ENCODE results near the gene GNA15. TPM values are rescaled to one million over a fixed set of nuclear protein-coding genes. Genes with fewer than 3 reads are reported as not detected.
A peak's percentile ranks its signal among the peaks of the same experiment; 100 is the strongest.

The GNA15 gene
- total and polyA plus RNA-seq, 2 of the 8 experiments (the other 6 are each of a cell fraction or from before 2014, with no cell fraction given), result 0.26 to 0.45 TPM

DNA sequence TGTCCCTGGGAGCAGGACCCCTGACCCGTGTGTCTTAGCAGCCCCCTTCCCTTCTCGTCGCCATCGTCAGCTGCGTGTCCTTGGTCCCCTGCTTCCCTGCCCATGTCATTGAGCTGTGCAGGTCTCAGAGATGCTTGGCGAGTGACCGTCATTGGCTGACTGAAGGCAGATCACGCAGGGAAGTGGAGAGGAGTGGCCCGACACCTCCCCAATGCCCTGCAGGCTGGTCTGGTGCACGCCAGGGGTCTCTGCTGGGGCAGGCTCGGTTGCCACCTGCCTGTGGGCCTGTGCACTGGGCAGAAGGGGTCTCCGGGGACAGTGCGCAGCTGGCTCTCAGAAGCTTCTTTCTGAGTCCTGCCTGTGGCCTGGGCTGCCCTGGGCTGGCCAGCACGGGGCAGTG, 35.5 kb upstream of the GNA15 start:
- Histone ChIP-seq H4K20me1 (replicated peaks in 1 of 2; ENCODE audit: control insufficient read depth in 1 of 2, insufficient read depth in 2 of 2, low read length in 2 of 2) (peaks cover 11 to 41% of the 10 kb centered on the region in 2 experiments), H3K79me2 (ENCODE audit: control insufficient read depth in 1 of 2, insufficient read depth in 2 of 2, low read length in 2 of 2) (peaks cover 0 to 77% of the 10 kb centered on the region in 2 experiments; a peak in 3 of 4 replicates)

More for the DNA sequence above, 35.5 kb upstream of the GNA15 start:
- no peaks in the 10 kb centered on the region for H3K27me3 ChIP-seq (replicated peaks in 1 of 4; ENCODE audit: control insufficient read depth in 3 of 4, extremely low read depth in 1 of 4, insufficient read depth in 3 of 4, low read length in 3 of 4)
- H2BK12ac ChIP-seq (ENCODE audit: low read depth, low read length), result no peak overlapping the region
- DNase-seq (ENCODE audit: low read depth in 1 of 2, low spot score in 2 of 2) (no peak), FAIRE-seq (no peak)
- H4K91ac ChIP-seq (replicated peaks; ENCODE audit: insufficient read length, low read length), result no peak overlapping the region
- H4K8ac ChIP-seq (ENCODE audit: extremely low read depth, insufficient read depth, low read length), result no peak overlapping the region
- H3K4me1 ChIP-seq (replicated peaks in 1 of 4; ENCODE audit: control insufficient read depth in 3 of 4, insufficient read depth in 4 of 4, low read length in 3 of 4), result peaks cover 0 to 13% (median 10%) of the 10 kb centered on the region in 4 experiments; a peak in 5 of 7 replicates
- H2BK120ac ChIP-seq (replicated peaks; ENCODE audit: low read depth, low read length), result no peak overlapping the region
- H3K9ac ChIP-seq (replicated peaks in 1 of 4; ENCODE audit: extremely low read depth in 1 of 4, low read depth in 3 of 4, low read length in 3 of 4), result no peak overlapping the region
- ChIA-PET CTCF (ENCODE audit: partially characterized antibody) (interaction anchor here (0.6 to 20.0 kb wide), 5 partner anchors 8 to 141 kb away, joined by 3 to 339 read pairs (median 14); no protein-coding TSS in a partner anchor), POLR2A (ENCODE audit: partially characterized antibody) (interaction anchor here (0.5 kb wide), 1 partner anchor 500 kb away, joined by 4 read pairs; no protein-coding TSS in a partner anchor)
- peaks cover 8% of the 10 kb centered on the region for H3K79me1 ChIP-seq (ENCODE audit: low read depth, low read length)
- no peak overlapping the region for H2AK5ac ChIP-seq (ENCODE audit: low read depth, low read length)
- peaks cover 6% of the 10 kb centered on the region; the same call in 1 of the 2 replicates for H3K23me2 ChIP-seq (ENCODE audit: low read depth, low read length)
- no peak overlapping the region for H3K27ac ChIP-seq (ENCODE audit: low read depth, low read length)
- 0 out of 2 replicates have a peak overlapping the region, but pooled peaks have one; percentile 48 for H2BK20ac ChIP-seq (ENCODE audit: low read length)
- no peak overlapping the region for H3K14ac ChIP-seq (ENCODE audit: insufficient read length)
- no peak overlapping the region for H4K5ac ChIP-seq (ENCODE audit: insufficient read length, low read depth, low read length)
- no peak overlapping the region for H2AFZ ChIP-seq (ENCODE audit: low read length)
- no peaks in the 10 kb centered on the region for H3K36me3 ChIP-seq (ENCODE audit: control insufficient read depth in 2 of 4, insufficient read depth in 4 of 4, low read length in 3 of 4)
- TF ChIP-seq GABPA (IDR thresholded peaks at IDR 0.05; ENCODE audit: borderline replicate concordance, insufficient read depth, low read length) (no peak), EP300 (IDR thresholded peaks at IDR 0.05; ENCODE audit: borderline replicate concordance in 1 of 2, low read depth in 2 of 2, low read length in 2 of 2) (no peak), SP4 (IDR thresholded peaks at IDR 0.05; ENCODE audit: low read length) (no peak), SIX5 (IDR thresholded peaks at IDR 0.05; ENCODE audit: low read depth, low read length) (no peak), HDAC2 (IDR thresholded peaks at IDR 0.05; ENCODE audit: borderline replicate concordance in 1 of 2, low read depth in 2 of 2, low read length in 2 of 2) (no peak), BACH1 (IDR thresholded peaks at IDR 0.05; ENCODE audit: low read length) (no peak), MAFK (IDR thresholded peaks at IDR 0.05; ENCODE audit: low read depth, low read length) (no peak), RFX5 (IDR thresholded peaks at IDR 0.05; ENCODE audit: borderline replicate concordance, low read depth, low read length) (no peak), TBP (IDR thresholded peaks at IDR 0.05; ENCODE audit: low read depth, low read length) (no peak), HDAC6 (IDR thresholded peaks at IDR 0.05; ENCODE audit: low read depth, low read length) (no peak), NANOG (IDR thresholded peaks at IDR 0.05; ENCODE audit: insufficient read depth, low read depth, low read length, poor library complexity, severe bottlenecking) (no peak), CREB1 (IDR thresholded peaks at IDR 0.05) (no peak)
- TF ChIP-seq, protein P1, sequence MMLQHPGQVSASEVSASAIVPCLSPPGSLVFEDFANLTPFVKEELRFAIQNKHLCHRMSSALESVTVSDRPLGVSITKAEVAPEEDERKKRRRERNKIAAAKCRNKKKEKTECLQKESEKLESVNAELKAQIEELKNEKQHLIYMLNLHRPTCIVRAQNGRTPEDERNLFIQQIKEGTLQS (IDR thresholded peaks at IDR 0.05; ENCODE audit: insufficient read depth, low read depth, low read length), result no peak
- H3K4ac ChIP-seq (replicated peaks; ENCODE audit: insufficient read length, low read depth, low read length), result no peak overlapping the region
- H3K23ac ChIP-seq (ENCODE audit: insufficient read length), result no peak overlapping the region
- no peak overlapping the region for H2BK15ac ChIP-seq (ENCODE audit: low read length)
- no peak overlapping the region for H3K4me2 ChIP-seq (ENCODE audit: insufficient read depth in 1 of 2, low read depth in 2 of 2, low read length in 2 of 2)
- peak overlapping the region; percentile 77; the same call in 1 of the 2 replicates for H2BK5ac ChIP-seq (ENCODE audit: low read depth, low read length)
- 84% methylated on average over 14 of the region's 14 CpGs; no CpG with 5 or more reads in 1 of the 2 experiments for WGBS, 2 experiments (ENCODE audit: extremely low coverage in 1 of 2, insufficient coverage in 1 of 2, insufficient read length in 1 of 2, insufficient replicate concordance in 2 of 2, low coverage in 1 of 2, low lambda C conversion rate in 2 of 2, missing lambda C conversion rate in 1 of 2)
- H3K9me3 ChIP-seq (ENCODE audit: insufficient read depth in 2 of 2, low read depth in 1 of 2, low read length in 1 of 2), result no peaks in the 10 kb centered on the region
- H3K18ac ChIP-seq (ENCODE audit: extremely low read depth, low read length), result no peak overlapping the region
- H3K4me3 ChIP-seq (ENCODE audit: extremely low read depth in 1 of 4, insufficient read depth in 2 of 4, low read depth in 3 of 4, low read length in 4 of 4), result no peak overlapping the region
- H3K56ac ChIP-seq (replicated peaks; ENCODE audit: insufficient read length, low read depth, low read length), result no peak overlapping the region
